Non-pigmented ciliary epithelial cell (primary cell): ENCODE measurements around the gene KERA.
A peak's percentile ranks its signal among the peaks of the same experiment; 100 is the strongest.

Source experiments
- DNase-seq: peaks from one replicate; pipeline ENCODE4 v3.0.0-alpha.2; 2010; ENCODE audit warnings: low read depth

The KERA gene

GRCh38 chr12:91073426-91073825 lies 15.6 kb upstream of the KERA start:
- no peak for DNase-seq

GRCh38 chr12:91072931-91073330 lies 15.1 kb upstream of the KERA start:
- no peak for DNase-seq

- no peak for DNase-seq
These were observed 13.1 kb upstream of the KERA start for GRCh38 chr12:91070936-91071335.

- no peak for DNase-seq
These were observed 7.6 kb upstream of the KERA start for GRCh38 chr12:91065396-91065795.

GRCh38 chr12:91064640-91065039 lies 6.8 kb upstream of the KERA start:
- DNase-seq, result no peak

- DNase-seq, result no peak
These were observed 3.3 kb upstream of the KERA start for GRCh38 chr12:91061091-91061490.

GRCh38 chr12:91059211-91059610 lies 1.4 kb upstream of the KERA start:
- no peak for DNase-seq

- DNase-seq, result no peak
These were observed 962 bp upstream of the KERA start for GRCh38 chr12:91058786-91059185.

GRCh38 chr12:91056488-91056887 lies 1.3 kb downstream of the KERA start:
- no peak for DNase-seq

GRCh38 chr12:91055976-91056375 lies 1.8 kb downstream of the KERA start:
- no peak for DNase-seq

GRCh38 chr12:91053951-91054715 lies 3.7 kb downstream of the KERA start:
- DNase-seq, result peak; percentile 52

- no peak for DNase-seq
These were observed 5.8 kb downstream of the KERA start for GRCh38 chr12:91052026-91052425.

GRCh38 chr12:91044586-91044985 lies 13.2 kb downstream of the KERA start:
- no peak for DNase-seq

GRCh38 chr12:91043408-91043807 lies 14.4 kb downstream of the KERA start:
- DNase-seq, result no peak

- DNase-seq, result no peak
These were observed 17.6 kb downstream of the KERA start for GRCh38 chr12:91040096-91040755.

GRCh38 chr12:91037276-91037675 lies 20.5 kb downstream of the KERA start:
- no peak for DNase-seq

- no peak for DNase-seq
These were observed 24.6 kb downstream of the KERA start for GRCh38 chr12:91033251-91033650.

GRCh38 chr12:91023326-91024004 lies 34.4 kb downstream of the KERA start:
- DNase-seq, result peak; percentile 67

GRCh38 chr12:91021076-91021475 lies 36.7 kb downstream of the KERA start:
- no peak for DNase-seq

- no peak for DNase-seq
These were observed 38.4 kb downstream of the KERA start for GRCh38 chr12:91019455-91019854.

GRCh38 chr12:91017511-91018263 lies 40.1 kb downstream of the KERA start:
- DNase-seq, result no peak

- no peak for DNase-seq
These were observed 40.8 kb downstream of the KERA start for GRCh38 chr12:91017043-91017442.
